ENCODE data around the gene DNAJB11.
"Not testable (repeated sequence)": the region's sequence is repeated elsewhere in the genome, so short reads cannot be mapped to it uniquely, and the experiment has no call there.

The DNAJB11 gene

GRCh38 chr3:186552408-186553031, 18.0 kb upstream of the DNAJB11 start:
- no peak for DNase-seq

DNA sequence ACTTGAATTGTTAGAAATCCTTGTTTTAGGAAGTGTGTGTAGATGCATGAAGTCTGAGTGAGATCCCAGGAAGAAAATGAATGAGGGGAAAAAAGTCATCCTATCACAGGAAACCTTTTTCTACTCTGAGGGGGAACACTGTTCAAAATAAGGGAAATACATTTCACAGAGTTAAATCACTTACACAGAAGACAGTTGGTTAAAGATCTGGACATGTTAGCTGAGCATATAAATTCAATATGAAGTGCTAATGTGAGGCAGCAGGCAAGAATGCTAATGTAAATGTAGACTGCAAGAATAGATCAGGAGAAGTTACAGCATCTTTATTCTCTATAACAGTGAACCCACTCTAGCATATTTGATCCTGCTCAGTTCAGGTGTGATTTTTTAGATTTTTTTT, 5.9 kb upstream of the DNAJB11 start:
- DNase-seq = no peak

GRCh38 chr3:186566772-186567071, 3.8 kb upstream of the DNAJB11 start:
- DNase-seq = no peak

DNA sequence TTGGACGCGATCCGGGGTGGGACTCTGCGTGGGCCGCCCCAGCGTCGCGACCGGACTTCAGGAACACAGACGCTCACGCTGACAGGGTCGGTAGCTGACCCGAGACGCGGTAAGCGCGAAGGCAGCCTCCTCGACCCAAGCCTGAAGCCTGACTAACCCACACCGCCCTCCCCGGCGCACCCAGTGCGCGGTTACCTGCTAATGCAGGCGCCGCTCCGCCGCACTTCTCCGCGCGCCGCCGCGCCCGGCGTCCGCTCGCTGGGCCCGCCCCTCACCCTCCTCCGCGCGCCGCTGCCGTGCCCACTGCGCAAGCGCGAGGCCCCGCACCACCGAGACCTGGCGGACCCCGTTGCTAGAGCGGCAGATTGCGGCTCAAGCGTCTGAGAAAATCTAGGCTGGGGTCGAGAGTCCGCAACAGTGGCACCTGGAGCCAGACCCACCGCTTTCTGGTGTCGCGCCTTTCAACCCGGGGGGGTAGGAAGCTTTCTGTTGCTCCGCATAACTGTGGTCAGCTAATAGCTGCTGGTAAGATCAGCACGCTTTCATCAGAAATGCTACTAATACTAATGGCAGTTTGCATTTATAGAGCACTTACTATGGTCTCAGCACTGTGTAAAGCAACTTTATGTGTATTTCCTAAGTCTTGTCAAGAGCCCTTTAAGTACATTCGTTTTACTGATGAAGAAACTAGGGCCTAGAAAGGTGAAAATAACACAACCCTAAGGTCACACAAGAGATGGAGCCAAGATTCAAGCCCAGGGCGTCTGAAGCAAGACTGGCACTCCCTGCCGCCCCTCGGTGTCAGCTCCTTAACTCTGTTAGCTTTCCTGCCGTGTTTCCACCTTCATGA, 3.2 kb upstream of the DNAJB11 start, which contains the start of gene TBCCD1:
Gene TBCCD1 (minus strand): TSS at position 268 of the 850 bp plus-strand sequence. CDS start 3,010 bp downstream, outside the sequence.
- DNase-seq = peak; percentile 98

DNA sequence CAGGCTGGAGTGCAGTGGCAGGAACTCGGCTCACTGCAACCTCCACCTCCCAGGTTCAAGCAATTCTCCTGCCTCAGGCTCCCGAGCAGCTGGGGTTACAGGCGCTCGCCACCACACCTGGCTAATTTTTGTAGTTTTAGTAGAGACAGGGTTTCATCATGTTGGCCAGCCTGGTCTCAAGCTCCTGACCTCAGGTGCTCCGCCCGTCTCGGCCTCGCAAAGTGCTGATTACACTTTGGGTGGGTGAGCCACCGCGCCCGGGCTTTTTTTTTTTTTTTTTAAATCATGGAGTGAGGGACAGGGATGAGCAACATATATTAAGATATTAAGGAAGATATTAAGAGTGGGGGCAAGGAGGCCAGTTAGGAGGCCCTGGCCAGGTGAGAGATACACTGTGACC, 1.2 kb upstream of the DNAJB11 start:
- not testable (repeated sequence) for DNase-seq

- no peak for DNase-seq
These were observed 783 bp upstream of the DNAJB11 start for GRCh38 chr3:186569779-186570095.

DNA sequence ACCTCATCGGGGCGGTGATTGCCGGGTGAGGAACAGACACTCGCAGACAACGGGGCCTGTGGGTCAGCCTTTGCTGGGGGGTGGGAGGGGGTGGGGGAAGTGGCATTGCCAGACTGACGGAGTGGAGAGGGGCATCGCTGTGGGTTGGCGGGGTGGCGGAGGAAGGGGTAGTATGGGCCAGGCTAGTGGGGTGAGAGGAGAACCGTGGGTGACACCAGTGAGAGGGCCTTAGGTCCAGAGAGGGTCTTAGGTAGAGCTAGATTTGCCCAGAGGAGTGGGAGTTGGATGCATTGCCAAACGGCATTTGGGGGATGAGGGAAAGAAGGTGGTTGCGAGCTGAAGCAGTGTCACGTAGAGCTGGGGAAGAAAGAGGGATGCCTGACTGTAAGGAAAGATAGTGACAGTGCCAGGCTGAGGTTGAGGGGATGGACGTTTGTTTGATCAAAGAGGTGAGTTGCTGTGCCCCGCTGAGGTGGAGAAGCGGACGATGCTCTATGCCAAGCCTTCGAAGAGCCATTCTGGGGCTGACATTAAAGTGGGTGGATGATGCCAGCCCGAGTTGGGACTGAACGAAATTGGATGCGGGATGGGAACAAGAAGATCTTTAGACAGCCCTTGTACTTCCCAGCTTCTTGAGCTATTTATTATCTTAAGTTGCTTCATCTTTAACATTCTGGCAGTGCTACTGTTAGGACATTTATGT, 572 bp downstream of the DNAJB11 start:
- no peak for DNase-seq

GRCh38 chr3:186571644-186572013, 1.1 kb downstream of the DNAJB11 start:
- no peak for DNase-seq

DNA sequence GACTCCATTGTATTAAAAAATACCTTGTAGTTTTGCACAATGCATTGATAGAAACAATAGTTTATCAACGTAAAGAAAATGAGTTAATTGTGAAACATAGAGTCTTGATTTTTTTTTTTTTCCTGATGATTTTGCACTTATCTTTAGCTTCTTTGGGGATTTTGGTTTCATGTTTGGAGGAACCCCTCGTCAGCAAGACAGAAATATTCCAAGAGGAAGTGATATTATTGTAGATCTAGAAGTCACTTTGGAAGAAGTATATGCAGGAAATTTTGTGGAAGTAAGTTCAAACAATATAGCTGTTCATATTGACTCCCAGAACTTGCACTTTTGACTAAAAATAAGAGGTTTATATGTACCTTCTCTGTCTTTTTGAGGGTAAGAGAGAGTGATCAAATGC, 7.0 kb downstream of the DNAJB11 start:
- DNase-seq = no peak

GRCh38 chr3:186580785-186581184, 10.3 kb downstream of the DNAJB11 start:
- DNase-seq = no peak

GRCh38 chr3:186582541-186582940, 12.0 kb downstream of the DNAJB11 start:
- no peak for DNase-seq

- DNase-seq = no peak
These were observed 13.3 kb downstream of the DNAJB11 start for GRCh38 chr3:186583831-186584230.

- DNase-seq = not testable (repeated sequence)
These were observed 15.7 kb downstream of the DNAJB11 start for GRCh38 chr3:186586245-186586644.

DNA sequence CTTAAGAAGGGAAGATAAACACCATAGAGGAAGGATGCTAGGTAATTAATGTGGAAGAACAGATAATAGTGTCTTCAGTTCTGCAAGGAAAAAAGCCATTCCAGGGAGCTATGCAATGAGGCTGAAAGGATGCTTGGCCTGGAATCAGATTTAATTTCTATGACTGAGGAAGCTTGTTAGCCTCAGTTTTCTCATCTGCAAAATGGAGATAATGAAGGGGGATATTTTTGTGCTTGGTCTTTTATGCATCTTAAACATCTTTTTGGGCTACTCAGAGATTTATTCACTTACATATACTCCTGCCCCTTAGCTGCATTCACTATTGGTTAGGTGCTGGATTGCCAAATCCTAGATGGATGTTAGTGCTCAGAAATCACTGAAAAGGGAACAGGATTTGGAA, 16.7 kb downstream of the DNAJB11 start:
- no peak for DNase-seq

DNA sequence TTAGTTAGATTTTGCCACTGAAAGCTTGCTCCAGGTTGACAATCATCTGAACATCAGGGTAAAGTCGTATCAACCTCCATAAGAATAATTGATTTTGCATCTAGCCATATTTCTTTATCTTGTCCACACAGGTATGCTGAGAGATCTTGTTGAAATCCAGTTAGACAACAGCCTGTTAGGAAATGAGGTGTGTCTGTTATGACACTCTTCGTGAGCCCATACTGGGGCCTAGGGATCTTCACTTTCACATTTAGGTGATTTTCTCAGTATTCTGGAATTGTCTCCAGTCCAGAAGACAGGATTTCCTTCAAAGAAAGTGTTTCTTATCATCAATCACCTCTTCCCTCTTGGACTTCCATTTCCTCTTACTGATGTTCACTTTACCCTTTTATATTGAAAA, 18.1 kb downstream of the DNAJB11 start:
- DNase-seq = no peak

- no peak for DNase-seq
These were observed 18.6 kb downstream of the DNAJB11 start for GRCh38 chr3:186589121-186589520.

- no peak for DNase-seq
These were observed 19.5 kb downstream of the DNAJB11 start for GRCh38 chr3:186589856-186590579.

DNA sequence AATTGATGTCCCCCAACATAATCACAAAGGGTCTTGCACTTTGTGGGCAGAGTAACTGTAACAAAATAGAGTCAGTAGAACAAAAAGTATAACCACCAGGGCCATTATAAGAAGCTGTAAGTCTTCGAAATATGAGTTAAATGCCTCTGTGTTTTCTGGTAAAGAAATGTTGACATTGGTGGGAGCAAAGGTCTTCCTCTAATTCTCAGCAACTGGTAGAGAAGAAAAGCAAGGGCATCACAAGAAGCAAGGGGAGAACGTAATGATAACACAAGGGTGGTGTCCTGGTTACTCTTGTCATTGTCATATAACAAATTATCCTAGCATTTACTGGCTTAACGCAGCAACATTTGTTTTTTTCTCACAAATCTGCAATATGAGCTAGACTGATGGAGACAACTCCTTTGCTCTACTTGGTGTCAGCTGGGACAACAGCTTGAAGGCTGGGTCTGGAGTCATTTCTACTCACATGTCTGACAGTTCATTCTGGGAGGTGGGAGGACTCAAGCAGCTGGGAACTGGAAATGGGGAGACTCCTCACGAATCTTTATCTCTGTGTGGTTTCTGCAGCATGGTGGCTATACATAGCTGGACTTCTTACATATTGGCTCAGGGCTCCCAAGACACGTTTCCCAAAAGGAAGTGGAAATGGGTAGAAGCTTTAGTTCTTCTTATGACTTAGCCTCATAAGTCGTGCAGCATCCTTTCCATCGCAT, 20.2 kb downstream of the DNAJB11 start:
- no peak for DNase-seq

- no peak for DNase-seq
These were observed 22.2 kb downstream of the DNAJB11 start for GRCh38 chr3:186592682-186593081.

- DNase-seq = no peak
These were observed 23.3 kb downstream of the DNAJB11 start for GRCh38 chr3:186593862-186594261.

DNA sequence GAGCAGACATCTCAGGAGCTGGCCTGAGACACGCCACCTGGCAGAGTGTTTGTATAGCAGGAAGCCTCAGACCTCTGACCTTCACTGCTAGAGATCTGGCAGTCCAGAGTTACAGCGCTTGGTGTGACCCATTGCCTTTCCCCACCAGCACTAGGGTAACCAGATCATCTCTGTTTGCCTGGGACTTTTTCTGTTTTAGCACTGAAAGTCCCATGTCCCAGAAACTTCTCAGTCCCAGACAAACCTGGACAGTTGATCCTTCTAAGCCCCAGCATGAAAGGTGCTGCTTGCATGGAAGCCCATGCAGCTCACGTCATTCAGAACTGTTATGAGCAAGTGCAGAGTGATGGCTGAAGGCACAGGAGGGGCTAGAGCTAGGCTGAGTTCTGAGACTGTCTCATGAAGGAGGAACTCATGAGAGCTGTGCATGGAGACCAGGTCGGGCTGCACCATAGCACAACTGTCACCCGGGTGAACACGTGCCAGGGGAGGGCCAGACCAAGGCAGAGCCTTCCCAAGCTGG, 24.1 kb downstream of the DNAJB11 start:
- no peak for DNase-seq

DNA sequence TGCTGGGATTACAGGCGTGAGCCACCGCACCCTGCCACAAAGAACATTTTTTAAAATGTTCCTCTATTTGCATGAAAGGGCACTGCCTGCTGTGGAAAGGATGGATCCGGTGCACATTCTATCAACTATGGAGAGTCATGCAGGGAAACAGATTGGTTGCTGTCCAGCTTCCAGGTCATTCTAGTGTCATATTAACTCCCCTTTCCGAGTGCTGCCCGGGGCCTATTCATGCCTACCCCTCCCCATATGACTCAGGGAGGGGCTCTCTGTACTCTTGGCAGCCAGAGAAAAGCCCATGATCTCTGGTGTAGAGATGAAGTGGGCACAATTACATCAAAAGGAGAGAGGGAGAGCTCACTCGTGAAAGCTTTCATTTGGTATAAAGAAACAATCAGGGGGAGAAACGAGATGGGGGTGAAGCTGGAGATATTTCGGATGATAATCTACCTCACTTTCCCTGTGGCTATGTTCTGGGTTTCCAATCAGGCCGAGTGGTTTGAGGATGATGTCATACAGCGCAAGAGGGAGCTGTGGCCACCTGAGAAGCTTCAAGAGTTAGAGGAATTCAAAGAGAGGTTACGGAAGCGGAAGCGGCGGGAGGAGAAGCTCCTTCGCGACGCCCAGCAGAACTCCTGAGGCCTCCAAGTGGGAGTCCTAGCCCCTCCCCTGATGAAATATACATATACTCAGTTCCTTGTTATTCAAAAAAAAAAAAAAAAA, 26.2 kb downstream of the DNAJB11 start:
- DNase-seq = no peak

All from activated effector memory CD4-positive, alpha-beta T cell treated with anti-CD3 and anti-CD28 coated beads, Interleukin-2, amount 50 U/mL, for 16 hours (primary cell).